ENCODE measurements around the gene TMEM86A.

The TMEM86A gene

DNA sequence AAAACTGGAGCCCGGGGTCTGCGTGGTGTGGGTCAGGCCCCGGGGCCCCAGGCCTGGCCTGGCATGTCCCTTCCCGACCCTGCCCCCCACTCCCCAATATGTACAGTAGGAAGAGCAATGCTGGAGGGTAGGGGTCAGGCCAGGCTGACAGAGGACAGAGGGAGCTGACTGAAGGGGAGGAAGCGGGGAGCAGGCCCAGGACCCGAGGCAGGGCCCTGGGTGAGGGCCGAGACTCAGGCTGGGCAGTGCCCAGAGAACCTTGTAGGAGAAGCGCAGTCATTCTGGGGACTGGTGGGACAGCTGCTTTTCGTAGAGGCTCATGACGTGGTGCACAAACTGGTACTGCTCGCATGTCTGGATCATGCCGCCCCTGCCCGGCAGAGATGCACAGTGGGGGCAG is 30.1 kb downstream of the TMEM86A start:
- TF ChIP-seq, protein P1, sequence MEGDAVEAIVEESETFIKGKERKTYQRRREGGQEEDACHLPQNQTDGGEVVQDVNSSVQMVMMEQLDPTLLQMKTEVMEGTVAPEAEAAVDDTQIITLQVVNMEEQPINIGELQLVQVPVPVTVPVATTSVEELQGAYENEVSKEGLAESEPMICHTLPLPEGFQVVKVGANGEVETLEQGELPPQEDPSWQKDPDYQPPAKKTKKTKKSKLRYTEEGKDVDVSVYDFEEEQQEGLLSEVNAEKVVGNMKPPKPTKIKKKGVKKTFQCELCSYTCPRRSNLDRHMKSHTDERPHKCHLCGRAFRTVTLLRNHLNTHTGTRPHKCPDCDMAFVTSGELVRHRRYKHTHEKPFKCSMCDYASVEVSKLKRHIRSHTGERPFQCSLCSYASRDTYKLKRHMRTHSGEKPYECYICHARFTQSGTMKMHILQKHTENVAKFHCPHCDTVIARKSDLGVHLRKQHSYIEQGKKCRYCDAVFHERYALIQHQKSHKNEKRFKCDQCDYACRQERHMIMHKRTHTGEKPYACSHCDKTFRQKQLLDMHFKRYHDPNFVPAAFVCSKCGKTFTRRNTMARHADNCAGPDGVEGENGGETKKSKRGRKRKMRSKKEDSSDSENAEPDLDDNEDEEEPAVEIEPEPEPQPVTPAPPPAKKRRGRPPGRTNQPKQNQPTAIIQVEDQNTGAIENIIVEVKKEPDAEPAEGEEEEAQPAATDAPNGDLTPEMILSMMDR (IDR thresholded peaks at IDR 0.05) = no peak
- TF ChIP-seq ZFX (IDR thresholded peaks at IDR 0.05; ENCODE audit: borderline replicate concordance) = no peak
- no peak overlapping the region for H3K27ac ChIP-seq

DNA sequence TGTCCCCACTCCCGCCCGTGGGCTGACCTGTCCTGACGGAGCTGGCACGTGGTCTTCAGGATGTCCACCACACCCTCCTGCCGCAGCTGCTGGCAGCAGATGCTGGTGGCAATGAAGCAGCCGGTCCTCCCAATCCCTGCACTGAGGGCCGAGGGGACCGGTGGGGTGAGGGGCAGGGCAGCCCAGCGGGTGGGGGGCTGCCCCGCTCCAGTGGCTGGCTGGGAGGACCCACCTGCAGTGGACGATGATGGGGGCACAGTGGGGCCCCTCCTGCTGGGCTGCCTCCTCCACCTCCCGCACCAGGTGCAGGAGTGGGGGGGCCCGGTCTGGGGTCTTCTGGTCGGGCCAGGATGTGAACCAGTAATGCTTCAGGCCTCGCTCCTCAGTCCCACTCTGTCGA is 30.8 kb downstream of the TMEM86A start:
- no peak overlapping the region for H3K27ac ChIP-seq
- TF ChIP-seq, protein P1 (IDR thresholded peaks at IDR 0.05) = no peak
- no peak for TF ChIP-seq ZFX (IDR thresholded peaks at IDR 0.05; ENCODE audit: borderline replicate concordance)

DNA sequence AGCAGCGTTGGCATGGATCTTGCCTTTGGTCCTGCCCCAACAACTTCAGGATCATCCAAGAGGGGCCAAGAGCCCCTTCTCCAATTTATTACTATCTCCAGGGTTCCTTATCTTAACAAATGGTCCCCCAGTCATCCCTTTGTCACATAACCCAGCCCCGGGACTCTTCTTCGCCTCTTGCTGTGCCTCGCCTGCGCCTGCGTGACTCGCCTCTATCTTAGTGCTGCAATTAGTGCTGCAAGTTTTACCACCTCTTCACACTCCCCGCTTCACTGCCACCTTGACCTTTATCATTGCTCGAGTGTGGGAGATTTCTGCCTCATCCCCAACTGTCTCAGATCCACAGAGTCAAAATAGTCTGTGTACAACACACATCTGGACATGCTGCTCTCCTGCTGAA is 31.4 kb downstream of the TMEM86A start:
- no peak overlapping the region for H3K27ac ChIP-seq
- no peak for TF ChIP-seq ZFX (IDR thresholded peaks at IDR 0.05; ENCODE audit: borderline replicate concordance)
- TF ChIP-seq, protein P1 (IDR thresholded peaks at IDR 0.05) = no peak

DNA sequence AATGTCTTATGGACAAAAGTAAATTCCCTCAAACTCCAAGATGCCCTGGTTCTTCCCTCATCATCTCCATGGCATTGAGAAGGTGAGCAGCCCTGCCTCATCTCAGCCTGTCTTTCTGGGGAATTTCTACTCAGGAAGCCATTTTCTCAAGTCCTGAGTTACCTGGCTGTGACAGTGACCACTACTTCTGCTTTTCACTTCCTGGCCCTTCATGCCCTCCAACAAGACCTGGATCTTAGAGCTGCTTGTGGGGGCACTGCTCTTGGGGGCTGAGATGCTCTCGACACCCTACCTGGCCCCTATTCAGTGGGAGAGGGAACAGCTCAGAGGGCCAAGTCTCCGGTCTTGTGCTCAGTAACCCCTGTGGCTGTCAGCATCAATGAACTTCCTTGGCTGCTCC is 32.9 kb downstream of the TMEM86A start:
- H3K27ac ChIP-seq = no peak overlapping the region
- TF ChIP-seq ZFX (IDR thresholded peaks at IDR 0.05; ENCODE audit: borderline replicate concordance) = no peak

DNA sequence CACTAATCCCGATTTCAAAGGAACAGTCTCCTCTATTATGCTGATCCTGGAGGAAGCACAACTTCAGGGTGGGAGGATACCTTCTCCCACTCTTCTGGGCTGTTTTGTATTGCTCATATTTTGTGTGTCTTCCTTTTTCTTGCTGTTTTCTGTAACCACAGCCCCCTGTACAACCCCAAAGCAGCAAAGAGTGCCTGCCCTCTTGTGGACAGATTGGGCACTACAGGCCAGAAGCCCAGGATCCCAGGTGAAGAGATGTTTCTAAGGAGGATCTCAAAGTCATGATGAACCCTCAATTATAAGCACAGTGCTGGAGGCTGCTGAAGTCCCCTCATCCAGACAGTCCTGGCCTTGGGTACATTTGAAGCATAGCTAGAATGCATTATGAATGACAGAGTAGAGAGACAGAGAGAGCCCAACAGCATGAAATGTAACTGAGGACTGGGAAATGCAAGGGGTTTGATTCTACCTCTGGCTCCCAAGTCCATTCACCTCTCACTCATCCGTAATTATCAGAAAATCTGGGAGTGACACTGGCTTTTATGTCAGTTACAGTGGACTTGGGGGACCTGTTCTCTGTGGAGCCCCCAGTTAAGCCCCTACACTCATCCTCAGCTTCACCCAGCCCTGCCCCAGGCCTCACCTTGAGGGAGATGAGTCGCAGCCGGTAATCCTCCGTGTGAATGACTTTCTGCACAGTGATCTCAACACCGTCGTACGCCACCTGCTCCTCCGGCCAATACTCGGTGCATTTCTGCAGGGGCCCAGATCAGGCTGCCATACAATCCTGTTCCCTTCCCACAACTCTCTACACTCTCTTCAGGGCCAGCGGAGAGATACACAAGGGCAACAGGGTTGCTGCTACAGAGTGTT is 33.6 kb downstream of the TMEM86A start:
- TF ChIP-seq, protein P1 (IDR thresholded peaks at IDR 0.05) = peak; percentile 97
- TF ChIP-seq ZFX (IDR thresholded peaks at IDR 0.05; ENCODE audit: borderline replicate concordance) = no peak
- H3K27ac ChIP-seq = no peak overlapping the region

DNA sequence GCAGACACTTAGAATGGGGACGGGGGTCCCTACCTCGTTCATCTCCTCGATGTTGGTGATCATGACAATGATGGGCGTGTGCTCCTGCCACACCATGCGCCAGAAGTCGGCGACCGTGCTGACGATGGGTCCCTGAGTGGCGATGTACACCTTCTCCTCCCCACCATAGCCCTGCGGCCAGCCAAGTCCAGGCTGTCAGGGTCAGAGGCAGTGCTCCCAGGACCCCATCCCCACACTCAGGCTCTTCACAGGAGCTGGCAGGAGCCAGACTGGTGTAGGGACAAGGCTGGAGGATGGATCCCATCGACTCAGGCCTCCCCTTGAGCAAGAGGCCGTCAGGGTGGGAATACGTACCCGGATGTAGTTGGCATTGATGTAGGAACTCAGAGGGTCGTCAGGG is 34.6 kb downstream of the TMEM86A start:
- H3K27ac ChIP-seq = no peak overlapping the region
- TF ChIP-seq ZFX (IDR thresholded peaks at IDR 0.05; ENCODE audit: borderline replicate concordance) = no peak
- TF ChIP-seq, protein P1 (IDR thresholded peaks at IDR 0.05) = no peak

DNA sequence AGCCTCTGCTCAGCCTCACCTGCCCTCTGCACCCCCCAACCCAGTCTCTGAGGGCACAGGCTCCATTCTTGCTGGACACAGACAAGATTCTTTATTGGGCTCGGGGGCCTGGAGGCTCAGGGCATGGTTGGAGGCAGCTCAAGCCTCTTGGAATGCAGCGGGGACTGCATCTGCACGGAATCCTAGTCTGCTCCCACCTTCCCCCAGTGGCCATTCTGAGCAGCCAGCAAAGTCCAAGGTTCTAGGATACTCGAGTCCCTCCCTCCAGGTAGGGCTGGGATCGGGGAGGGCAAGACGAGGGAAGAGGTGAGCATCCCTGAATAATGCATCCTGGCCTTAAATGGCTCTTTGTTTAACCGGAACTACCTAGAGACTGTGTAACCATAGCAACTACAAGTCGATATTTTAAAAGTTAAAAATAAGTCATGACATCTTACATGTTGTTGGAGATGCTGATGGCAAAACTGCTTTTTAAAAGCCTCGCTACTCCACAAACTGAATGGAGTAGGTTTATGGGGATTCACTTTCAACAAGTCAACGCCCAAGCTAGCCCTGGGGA is 38.1 kb downstream of the TMEM86A start:
- no peak for TF ChIP-seq ZFX (IDR thresholded peaks at IDR 0.05; ENCODE audit: borderline replicate concordance)
- TF ChIP-seq, protein P1 (IDR thresholded peaks at IDR 0.05) = no peak; the same call in 1 of the 2 replicates
- no peak overlapping the region for H3K27ac ChIP-seq

All from 22Rv1 (cell line).